WTC11 (cell line): ENCODE data around the gene KDM4C. TPM values are rescaled to one million over a fixed set of nuclear protein-coding genes. Genes with fewer than 3 reads are reported as not detected.

Source experiments
- ATAC-seq: fragments of 200-7000 bp; cut with Tn5 transposase; 2 replicates; pipeline ENCODE4 v1.10.0; 2021; ENCODE audit warnings: mild to moderate bottlenecking, moderate library complexity
- CTCF ChIA-PET: fragments of 300-600 bp; sonication (Branson Sonifier 250); formaldehyde crosslinking; loops from one replicate; lab custom pipeline; 2021; ENCODE audit warnings: antibody characterized with exemption; lab: Charles Lee
- POLR2A ChIA-PET: fragments of 350-600 bp; sonication (Branson Sonifier 250); formaldehyde crosslinking; loops from one replicate; lab custom pipeline; 2021; ENCODE audit warnings: antibody characterized with exemption; lab: Charles Lee
- DNase-seq: peaks from one replicate; pipeline ENCODE4 v3.0.0; 2021; ENCODE audit warnings: low spot score
- H3K27ac Mint-ChIP-seq: 2 replicates; pipeline ENCODE4 v1.8.0; 2021; ENCODE audit warnings: mixed read lengths
- H3K27me3 Mint-ChIP-seq: 2 replicates; pipeline ENCODE4 v1.8.0; 2021; ENCODE audit warnings: low read depth, mild to moderate bottlenecking, moderate library complexity, mixed read lengths
- H3K36me3 Mint-ChIP-seq: 2 replicates; pipeline ENCODE4 v1.8.0; 2021; ENCODE audit warnings: mixed read lengths
- H3K4me1 Mint-ChIP-seq: 2 replicates; pipeline ENCODE4 v1.8.0; 2022; ENCODE audit warnings: mixed read lengths
- H3K4me3 Mint-ChIP-seq: 2 replicates; pipeline ENCODE4 v1.8.0; 2021; ENCODE audit warnings: mild to moderate bottlenecking, moderate library complexity, mixed read lengths
- H3K9me3 Mint-ChIP-seq: 2 replicates; pipeline ENCODE4 v1.8.0; 2021; ENCODE audit warnings: mixed read lengths
- ATF1 ChIP-seq: sonication (generic); formaldehyde crosslinking; IDR thresholded peaks from 2 replicates; pipeline ENCODE4 v1.8.1; 2023; ENCODE audit warnings: mild to moderate bottlenecking, moderate library complexity, missing genetic modification reagents
- ATF3 ChIP-seq: sonication (generic); formaldehyde crosslinking; conservative IDR thresholded peaks from 2 replicates; pipeline ENCODE4 v1.8.1; 2022; ENCODE audit warnings: mild to moderate bottlenecking, missing genetic modification reagents
- CDX4 ChIP-seq: fragments of 250-450 bp; sonication (Bioruptor Pico); IDR thresholded peaks from 2 replicates; pipeline ENCODE4 v1.9.0; 2021; ENCODE audit warnings: moderate library complexity, mild to moderate bottlenecking, inconsistent platforms, borderline replicate concordance
- CREM ChIP-seq: sonication (generic); formaldehyde crosslinking; IDR thresholded peaks from 2 replicates; pipeline ENCODE4 v1.8.1; 2022; ENCODE audit warnings: mild to moderate bottlenecking, missing genetic modification reagents, moderate library complexity
- E2F4 ChIP-seq: sonication (generic); formaldehyde crosslinking; IDR thresholded peaks from 2 replicates; pipeline ENCODE4 v1.8.1; 2022; ENCODE audit warnings: low read depth, mild to moderate bottlenecking, moderate library complexity, missing genetic modification reagents, borderline replicate concordance
- ESRRA ChIP-seq: sonication (generic); formaldehyde crosslinking; IDR thresholded peaks from 2 replicates; pipeline ENCODE4 v1.8.1; 2022; ENCODE audit warnings: mild to moderate bottlenecking, missing genetic modification reagents, borderline replicate concordance
- GTF2I ChIP-seq: fragments of 250-450 bp; sonication (Bioruptor Pico); conservative IDR thresholded peaks from 2 replicates; pipeline ENCODE4 v1.4.0; 2021; ENCODE audit warnings: mild to moderate bottlenecking
- IRF2 ChIP-seq: sonication (generic); formaldehyde crosslinking; IDR thresholded peaks from 2 replicates; pipeline ENCODE4 v1.8.0; 2022; ENCODE audit warnings: low read depth, missing genetic modification reagents, borderline replicate concordance
- KAT7 ChIP-seq: sonication (generic); formaldehyde crosslinking; IDR thresholded peaks from 2 replicates; pipeline ENCODE4 v1.8.1; 2023; ENCODE audit warnings: missing genetic modification reagents, mild to moderate bottlenecking, borderline replicate concordance
- NFE2L1 ChIP-seq: sonication (generic); formaldehyde crosslinking; IDR thresholded peaks from 2 replicates; pipeline ENCODE4 v1.8.1; 2023; ENCODE audit warnings: missing genetic modification reagents
- NR2C2 ChIP-seq: sonication (generic); formaldehyde crosslinking; IDR thresholded peaks from 2 replicates; pipeline ENCODE4 v1.8.0; 2022; ENCODE audit warnings: mild to moderate bottlenecking, missing genetic modification reagents
- PRDM15 ChIP-seq: sonication (generic); formaldehyde crosslinking; IDR thresholded peaks from 2 replicates; pipeline ENCODE4 v1.8.0; 2022; ENCODE audit warnings: missing genetic modification reagents
- RORB ChIP-seq: fragments of 250-450 bp; sonication (Bioruptor Pico); IDR thresholded peaks from 2 replicates; pipeline ENCODE4 v1.9.0; 2021; ENCODE audit warnings: mild to moderate bottlenecking
- SOX15 ChIP-seq: fragments of 250-450 bp; sonication (Bioruptor Pico); IDR thresholded peaks from 2 replicates; pipeline ENCODE4 v1.9.0; 2021; ENCODE audit warnings: mild to moderate bottlenecking
- STAT6 ChIP-seq: sonication (generic); formaldehyde crosslinking; conservative IDR thresholded peaks from 2 replicates; pipeline ENCODE4 v1.8.1; 2023; ENCODE audit warnings: mild to moderate bottlenecking, low read depth, missing genetic modification reagents, moderate library complexity
- TCF7 ChIP-seq: sonication (generic); formaldehyde crosslinking; IDR thresholded peaks from 2 replicates; pipeline ENCODE4 v1.8.0; 2022; ENCODE audit warnings: mild to moderate bottlenecking, low read depth, missing genetic modification reagents, moderate library complexity
- TEAD1 ChIP-seq: sonication (generic); formaldehyde crosslinking; IDR thresholded peaks from 2 replicates; pipeline ENCODE4 v1.8.0; 2022; ENCODE audit warnings: mild to moderate bottlenecking, missing genetic modification reagents
- TEAD4 ChIP-seq: sonication (generic); formaldehyde crosslinking; IDR thresholded peaks from 2 replicates; pipeline ENCODE4 v1.8.0; 2022; ENCODE audit warnings: mild to moderate bottlenecking, missing genetic modification reagents
- ZBTB43 ChIP-seq: sonication (generic); formaldehyde crosslinking; IDR thresholded peaks from 2 replicates; pipeline ENCODE4 v1.8.1; 2023; ENCODE audit warnings: mild to moderate bottlenecking, missing genetic modification reagents
- ZNF121 ChIP-seq: sonication (generic); formaldehyde crosslinking; IDR thresholded peaks from 2 replicates; pipeline ENCODE4 v1.8.0; 2023; ENCODE audit warnings: missing genetic modification reagents
- ZNF138 ChIP-seq: sonication (generic); formaldehyde crosslinking; conservative IDR thresholded peaks from 2 replicates; pipeline ENCODE4 v1.8.1; 2022; ENCODE audit warnings: mild to moderate bottlenecking, moderate library complexity, missing genetic modification reagents
- ZNF219 ChIP-seq: sonication (generic); formaldehyde crosslinking; IDR thresholded peaks from 2 replicates; pipeline ENCODE4 v1.8.0; 2023; ENCODE audit warnings: missing genetic modification reagents, mild to moderate bottlenecking, borderline replicate concordance
- ZNF416 ChIP-seq: fragments of 250-450 bp; sonication (Bioruptor Pico); IDR thresholded peaks from 2 replicates; pipeline ENCODE4 v1.9.0; 2021; ENCODE audit warnings: mild to moderate bottlenecking, inconsistent platforms
- ZSCAN18 ChIP-seq: fragments of 250-450 bp; sonication (Bioruptor Pico); IDR thresholded peaks from 2 replicates; pipeline ENCODE4 v2.1.2; 2022; ENCODE audit warnings: mild to moderate bottlenecking, moderate library complexity
- total RNA-seq: library from RNA; stranded (reverse); gene quantifications from 3 replicates; pipeline ENCODE4 v1.2.3, GENCODE V29; 2021

KDM4C gene
- total RNA-seq, 1 experiment from 2014 or later: 29.2 TPM

- no peak for DNase-seq
- Mint-ChIP-seq H3K27me3 (no peaks in the 10 kb centered on the region), H3K27ac (no peak overlapping the region), H3K9me3 (peaks cover 9% of the 10 kb centered on the region), H3K4me1 (no peaks in the 10 kb centered on the region), H3K36me3 (peaks cover 4% of the 10 kb centered on the region; the same call in 1 of the 2 replicates), H3K4me3 (no peak overlapping the region)
- TF ChIP-seq CDX4 (CRISPR knock-in tag) (no peak), E2F4 (CRISPR knock-in tag) (no peak), KAT7 (CRISPR knock-in tag) (no peak), ATF3 (no peak), ZBTB43 (CRISPR knock-in tag) (no peak), NFE2L1 (CRISPR knock-in tag) (no peak), SOX15 (CRISPR knock-in tag) (no peak), PRDM15 (CRISPR knock-in tag) (no peak), TCF7 (CRISPR knock-in tag) (no peak), RORB (no peak), ESRRA (no peak), ZNF121 (CRISPR knock-in tag) (no peak), ZNF416 (CRISPR knock-in tag) (no peak)
- POLR2A ChIA-PET: no interaction called here
- no peak for ATAC-seq
- CTCF ChIA-PET: no interaction called here
These were observed 437.8 kb downstream of the KDM4C start for GRCh38 chr9:7195526-7195925.

- Mint-ChIP-seq H3K27ac (no peak overlapping the region), H3K27me3 (no peaks in the 10 kb centered on the region), H3K4me3 (no peak overlapping the region), H3K4me1 (no peaks in the 10 kb centered on the region), H3K9me3 (0 out of 2 replicates have a peak, but pooled peaks cover 7% of the 10 kb centered on the region), H3K36me3 (no peaks in the 10 kb centered on the region)
- ChIA-PET POLR2A (no interaction called here), CTCF (no interaction called here)
- ATAC-seq: no peak
- no peak for DNase-seq
- TF ChIP-seq TEAD4 (CRISPR knock-in tag): no peak
- TF ChIP-seq TEAD1: no peak
- no peak for TF ChIP-seq ZNF138 (CRISPR knock-in tag)
- TF ChIP-seq NR2C2 (CRISPR knock-in tag): no peak
- no peak for TF ChIP-seq ZSCAN18 (CRISPR knock-in tag)
- no peak for TF ChIP-seq ZNF219 (CRISPR knock-in tag)
- no peak for TF ChIP-seq STAT6 (CRISPR knock-in tag)
- TF ChIP-seq GTF2I (CRISPR knock-in tag): no peak
- no peak for TF ChIP-seq CREM (CRISPR knock-in tag)
- TF ChIP-seq IRF2 (CRISPR knock-in tag): no peak
- TF ChIP-seq ATF1: no peak
- TF ChIP-seq ESRRA: no peak
These were observed 438.7 kb downstream of the KDM4C start for GRCh38 chr9:7196467-7196866.
